GM18858 (cell line): ENCODE results near the gene EPHB4.

Experiments
- ATAC-seq: cut with Tn5 transposase; IDR thresholded peaks from one replicate; pipeline ENCODE4 v1.9.1; 2021; ENCODE audit not compliant: unreplicated experiment

EPHB4 gene

GRCh38 chr7:100854146-100854895, 27.0 kb upstream of the EPHB4 start:
- ATAC-seq = no peak

- peak; percentile 61 for ATAC-seq
These were observed 24.9 kb upstream of the EPHB4 start, which contains the start of gene SLC12A9 for GRCh38 chr7:100852048-100852872. Gene SLC12A9 (plus strand): TSS chr7:100852713. CDS start chr7:100854198, 1,485 bp downstream.

- ATAC-seq = no peak
These were observed 20.0 kb upstream of the EPHB4 start for GRCh38 chr7:100847360-100847759.

GRCh38 chr7:100840470-100841100, 13.3 kb upstream of the EPHB4 start:
- no peak for ATAC-seq

- no peak for ATAC-seq
These were observed 12.0 kb upstream of the EPHB4 start for GRCh38 chr7:100839361-100839760.

- ATAC-seq = no peak
These were observed 9.9 kb upstream of the EPHB4 start for GRCh38 chr7:100837099-100837836.

- no peak for ATAC-seq
These were observed 9.4 kb upstream of the EPHB4 start for GRCh38 chr7:100836812-100837098.

GRCh38 chr7:100835903-100836811, 8.8 kb upstream of the EPHB4 start:
- ATAC-seq = no peak

GRCh38 chr7:100832281-100832633, 4.9 kb upstream of the EPHB4 start:
- ATAC-seq = no peak

GRCh38 chr7:100830396-100830795, 3.1 kb upstream of the EPHB4 start:
- ATAC-seq = no peak

GRCh38 chr7:100829150-100829716, 1.9 kb upstream of the EPHB4 start:
- no peak for ATAC-seq

GRCh38 chr7:100826514-100827329, 601 bp downstream of the EPHB4 start:
- ATAC-seq = no peak

- ATAC-seq = no peak
These were observed 1.4 kb downstream of the EPHB4 start for GRCh38 chr7:100825751-100826513.

- no peak for ATAC-seq
These were observed 2.1 kb downstream of the EPHB4 start for GRCh38 chr7:100825215-100825671.

GRCh38 chr7:100824499-100825214, 2.7 kb downstream of the EPHB4 start:
- no peak for ATAC-seq

GRCh38 chr7:100823534-100823933, 3.8 kb downstream of the EPHB4 start:
- ATAC-seq = no peak

GRCh38 chr7:100823140-100823525, 4.2 kb downstream of the EPHB4 start:
- ATAC-seq = no peak
